Spleen (tissue), 7 donors: ENCODE measurements around the gene HDAC7.

Source experiments
- CTCF ChIP-seq, 11 experiments: fragments of 200-600 bp in 7 of 11; fragments of 450-650 bp in 4 of 11; sonication (generic) in 4 of 11; IDR thresholded peaks in 8 of 11; conservative IDR thresholded peaks in 3 of 11; 1 replicate in 7 of 11; 2 replicates in 4 of 11; pipeline versions ENCODE4 v1.4.0 to v1.8.0; 2016 to 2021; ENCODE audit warnings: antibody characterized with exemption in 11 of 11, inconsistent platforms in 4 of 11, mild to moderate bottlenecking in 1 of 11
- POLR2A ChIP-seq, 3 donors: fragments of 450-650 bp; IDR thresholded peaks; one replicate each; pipeline ENCODE4 v1.5.1; 2017; ENCODE audit warnings: antibody characterized with exemption in 3 of 3, mild to moderate bottlenecking in 1 of 3
- donor health status: DM: no; HTN: no; CAD: no; lungs with moderate emphysema.
- donor health status: DM: no; HTN: no; CAD: no.
- donor health status: DM: no; HTN: no; CAD: no.

DNA sequence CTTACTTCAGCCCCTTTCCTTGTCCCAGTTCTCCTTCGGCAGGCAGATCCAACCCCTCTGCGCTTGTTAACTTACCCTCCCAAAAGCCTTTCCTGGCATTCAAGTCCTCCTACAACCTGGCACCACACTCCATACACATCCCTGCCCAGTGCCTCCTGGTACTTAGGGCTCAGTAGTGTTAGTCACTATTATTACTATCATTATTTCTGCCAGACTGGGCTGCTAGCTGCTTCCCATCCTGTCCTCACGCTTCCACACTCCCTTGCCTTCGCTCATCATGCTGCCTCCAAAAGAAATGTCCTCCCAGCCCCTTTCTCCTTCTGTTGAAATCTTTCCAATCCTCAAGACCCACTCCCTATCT lies 1.6 kb upstream of the HDAC7 start:
- no peak for TF ChIP-seq CTCF (IDR thresholded peaks at IDR 0.05 in 8 of 11, conservative IDR thresholded peaks at IDR 0.05 in 3 of 11)
- TF ChIP-seq POLR2A (IDR thresholded peaks at IDR 0.05): no peak
